HG02981 (cell line): ENCODE data around the gene MAP7D1.
"Not testable (repeated sequence)": the region's sequence is repeated elsewhere in the genome, so short reads cannot be mapped to it uniquely, and the experiment has no call there.

ENCODE experiments used
- ATAC-seq: cut with Tn5 transposase; IDR thresholded peaks from one replicate; pipeline ENCODE4 v1.9.1; 2021; ENCODE audit warnings: mild to moderate bottlenecking, moderate library complexity; ENCODE audit not compliant: unreplicated experiment

MAP7D1 gene

DNA sequence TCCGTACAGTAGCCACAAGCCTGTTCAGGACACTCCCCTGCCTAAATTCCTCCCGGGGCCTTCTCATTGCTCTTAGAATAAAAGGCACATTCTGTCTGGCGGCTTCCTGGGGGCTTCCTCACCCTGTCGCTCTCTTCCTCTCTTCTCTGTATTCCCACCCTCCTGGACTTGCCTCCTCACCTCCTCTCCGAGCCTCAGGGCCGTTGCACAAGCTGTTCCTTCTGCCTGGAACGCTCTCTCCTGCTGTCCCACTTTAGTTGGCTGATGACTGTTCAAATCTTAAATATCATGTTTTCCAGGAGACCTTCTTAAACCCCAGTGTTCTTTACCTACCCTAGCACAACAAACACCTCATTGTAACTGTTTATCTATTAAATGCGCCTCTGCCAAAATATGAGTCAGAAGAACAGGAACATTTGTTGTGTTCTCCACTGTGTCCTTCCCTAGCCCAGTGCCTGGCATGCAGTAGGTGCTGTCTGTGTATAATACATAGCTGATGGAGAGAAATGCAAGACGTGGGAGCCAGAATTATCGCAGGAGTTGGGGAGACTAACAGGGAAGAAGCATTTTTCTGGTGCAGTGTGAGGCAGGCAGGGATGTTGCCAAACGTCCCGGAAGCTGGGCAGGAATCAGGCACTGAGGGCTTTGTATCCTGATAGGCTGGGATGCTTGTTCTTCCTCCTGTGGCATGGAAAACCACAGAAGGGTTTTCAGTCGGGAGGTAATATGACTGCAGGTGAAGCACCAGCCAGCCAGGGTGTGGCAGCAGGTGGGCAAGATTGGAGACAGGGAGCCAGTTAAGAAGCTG lies 44.2 kb downstream of the MAP7D1 start:
- no peak for ATAC-seq

DNA sequence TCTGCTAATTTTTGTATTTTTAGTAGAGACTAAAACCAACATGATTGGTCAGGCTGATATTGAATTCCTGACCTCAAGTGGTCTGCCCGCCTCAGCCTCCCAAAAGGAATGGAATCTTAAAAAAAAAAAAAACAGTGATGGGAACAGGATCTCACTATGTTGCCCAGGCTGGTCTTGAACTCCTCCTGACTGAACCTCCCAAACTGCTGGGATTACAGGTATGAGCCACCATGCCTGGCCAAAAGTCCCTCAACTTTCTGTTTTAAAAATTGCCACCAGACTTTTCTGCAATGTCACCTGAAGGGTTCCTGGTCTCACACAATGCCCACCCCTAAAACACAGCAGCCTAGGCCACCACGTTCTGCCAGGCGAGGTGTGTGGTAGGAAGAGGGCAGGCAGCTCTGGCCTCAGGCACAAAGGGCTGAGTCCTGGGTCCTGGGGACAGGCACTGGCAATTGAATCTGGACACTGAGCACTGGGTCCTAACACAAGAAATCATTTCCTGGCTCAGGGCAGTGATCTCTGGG lies 47.1 kb downstream of the MAP7D1 start:
- no peak for ATAC-seq

DNA sequence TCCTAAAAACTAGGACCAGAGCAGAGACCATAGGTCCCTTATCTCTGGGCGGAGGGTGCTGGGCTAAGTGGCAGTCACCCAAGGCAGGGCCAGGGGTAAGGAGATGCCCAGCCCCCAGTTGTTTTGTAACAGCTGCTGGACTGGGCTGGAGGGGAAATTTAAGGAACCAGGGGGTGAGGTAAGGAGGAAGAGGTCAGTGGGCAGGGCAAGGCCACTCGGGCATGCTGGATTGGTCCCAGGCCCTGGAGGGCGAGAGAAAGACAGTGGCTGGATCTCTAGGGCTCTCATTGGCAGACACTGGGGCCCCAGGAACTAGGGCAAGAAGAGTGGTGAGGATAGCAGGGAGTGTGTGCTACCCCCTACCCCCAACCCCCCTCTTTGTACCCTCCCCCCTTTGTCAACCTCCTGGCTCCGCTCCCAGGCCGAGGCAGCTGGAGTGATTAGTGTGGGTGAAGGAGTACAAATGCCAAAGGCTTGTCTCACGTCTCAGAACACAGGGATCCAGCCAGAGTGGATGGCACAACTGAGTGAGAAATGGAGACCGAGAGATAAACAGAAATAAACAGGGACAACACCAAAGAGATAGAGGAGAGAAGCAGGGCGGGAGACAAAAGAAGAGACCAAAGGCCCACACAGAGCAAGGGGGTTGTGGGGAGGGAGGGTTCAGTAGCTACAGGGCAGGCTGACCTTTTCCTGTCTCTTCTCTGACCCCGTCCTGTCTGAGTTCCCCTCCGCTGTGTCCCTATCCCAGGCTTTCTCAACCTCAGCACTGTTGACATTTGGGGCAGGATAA lies 47.8 kb downstream of the MAP7D1 start:
- no peak for ATAC-seq

DNA sequence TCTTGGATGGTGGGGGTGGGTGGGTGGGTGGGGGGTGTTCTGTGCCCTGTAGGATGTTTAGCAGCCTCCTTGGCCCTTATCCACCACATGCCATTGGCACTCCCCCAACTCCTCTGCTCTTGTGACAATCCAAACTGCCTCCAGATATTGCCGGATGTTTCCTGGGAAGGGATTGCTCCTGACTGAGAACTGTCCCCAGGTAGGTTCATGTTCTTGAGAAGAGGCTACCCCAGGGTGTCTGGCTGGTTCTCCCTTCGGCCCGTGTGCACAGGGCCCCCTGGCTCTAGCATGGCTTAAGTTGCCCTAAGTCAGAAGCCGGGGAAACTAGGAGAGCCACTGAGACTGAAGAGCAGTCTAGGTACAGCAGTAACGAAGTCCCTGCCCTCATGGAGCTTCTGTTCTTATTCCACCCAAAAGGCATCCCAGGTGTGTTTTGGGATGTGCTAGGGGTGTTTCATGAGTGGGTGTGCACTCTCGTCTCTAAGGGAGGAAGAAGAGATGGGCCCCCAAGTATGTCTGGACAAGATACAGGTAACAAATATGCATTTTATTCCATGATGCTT lies 48.5 kb downstream of the MAP7D1 start:
- no peak for ATAC-seq

DNA sequence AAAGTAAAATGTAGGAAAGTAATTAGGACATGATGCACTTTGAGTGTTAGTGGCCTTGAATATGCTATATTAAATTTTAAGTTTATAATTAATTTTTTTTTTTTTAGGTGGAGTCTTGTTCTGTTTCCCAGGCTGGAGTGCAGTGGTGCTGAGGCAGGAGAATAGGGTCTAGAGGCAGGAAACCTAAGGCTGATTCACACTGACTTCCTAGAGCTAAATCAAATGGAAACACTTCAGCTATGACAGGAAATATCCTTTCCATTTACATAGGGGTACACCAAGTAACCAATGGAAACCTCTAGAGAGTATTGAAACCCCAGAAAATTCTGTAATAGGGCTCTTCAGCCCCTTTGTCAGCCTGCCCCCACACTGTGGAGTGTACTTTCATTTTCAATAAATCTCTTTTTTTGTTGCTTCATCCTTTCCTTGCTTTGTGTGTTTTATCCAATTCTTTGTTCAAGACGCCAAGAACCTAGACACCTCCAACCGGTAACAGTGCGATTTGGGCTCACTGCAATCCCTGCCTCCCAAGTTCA lies 50.4 kb downstream of the MAP7D1 start:
- no peak for ATAC-seq

DNA sequence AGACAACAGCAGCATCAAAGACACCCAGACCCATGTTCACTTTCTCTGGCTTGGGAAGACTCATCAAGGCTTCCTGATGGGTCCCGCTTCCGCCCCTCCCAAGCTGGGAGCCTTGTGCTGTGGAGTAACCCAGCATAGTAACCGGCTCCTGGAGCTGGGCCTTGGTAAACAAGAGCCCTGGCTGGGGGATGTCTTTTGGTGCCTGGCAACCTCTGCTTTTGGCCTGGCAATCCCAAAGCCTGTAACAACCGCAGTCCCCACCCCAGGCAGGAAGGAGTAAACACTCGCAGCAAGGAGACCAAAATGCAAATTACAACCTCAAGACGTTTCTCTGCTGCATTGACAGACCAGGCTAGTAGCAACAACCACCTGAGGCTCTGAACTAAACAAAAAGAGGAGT lies 51.4 kb downstream of the MAP7D1 start:
- ATAC-seq: no peak

DNA sequence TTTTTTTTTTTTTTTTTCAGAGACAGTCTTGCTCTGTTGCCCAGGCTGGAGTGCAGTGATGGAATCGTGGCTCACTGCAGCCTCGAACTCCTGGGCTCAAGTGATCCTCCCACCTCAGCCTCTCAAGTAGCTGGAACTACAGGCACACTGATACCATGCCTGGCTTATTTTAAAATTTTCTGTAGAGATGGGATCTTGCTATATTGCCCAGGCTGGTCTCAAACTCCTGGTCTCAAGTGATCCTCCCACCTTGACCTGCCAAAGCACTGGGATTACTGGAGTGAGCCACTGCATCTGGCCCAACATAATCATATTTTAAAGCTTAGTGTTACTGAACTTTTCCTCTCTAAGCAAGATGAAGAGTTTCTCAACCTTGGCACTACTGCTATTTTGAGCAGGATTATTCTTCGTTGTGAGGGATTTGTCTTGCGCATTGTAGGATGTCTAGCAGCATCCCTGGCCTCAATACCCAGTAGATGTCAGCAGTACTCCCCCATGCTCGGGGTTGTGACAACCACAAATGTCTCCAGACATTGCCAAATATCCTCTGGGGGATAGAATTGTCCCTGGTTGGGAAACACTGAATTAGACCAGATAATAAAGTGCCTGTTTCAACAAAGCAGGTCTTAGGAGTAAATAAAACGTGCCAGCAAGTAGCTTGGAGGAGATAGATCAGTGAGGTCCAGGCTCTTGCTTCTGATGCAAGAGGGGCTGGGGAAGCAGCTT lies 53.2 kb downstream of the MAP7D1 start:
- no peak for ATAC-seq

DNA sequence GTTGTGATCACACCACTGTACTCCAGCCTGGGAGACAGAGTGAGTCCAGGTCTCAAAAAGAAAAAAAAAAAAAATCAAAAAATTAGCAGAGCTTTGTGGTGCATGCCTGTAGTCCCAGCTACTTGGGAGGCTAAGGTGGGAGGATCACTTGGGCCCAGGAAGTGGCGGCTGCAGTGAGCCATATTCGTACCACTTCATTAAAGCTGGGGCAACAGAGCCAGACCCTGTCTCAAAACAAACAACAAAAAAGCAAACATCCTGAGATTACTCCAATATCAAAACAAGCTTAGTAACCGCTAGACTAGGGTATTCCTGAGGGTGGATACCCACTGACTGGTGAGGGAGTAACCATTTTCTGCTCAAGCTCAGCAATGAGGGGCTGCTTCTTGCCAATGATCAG lies 55.3 kb downstream of the MAP7D1 start:
- ATAC-seq: no peak

DNA sequence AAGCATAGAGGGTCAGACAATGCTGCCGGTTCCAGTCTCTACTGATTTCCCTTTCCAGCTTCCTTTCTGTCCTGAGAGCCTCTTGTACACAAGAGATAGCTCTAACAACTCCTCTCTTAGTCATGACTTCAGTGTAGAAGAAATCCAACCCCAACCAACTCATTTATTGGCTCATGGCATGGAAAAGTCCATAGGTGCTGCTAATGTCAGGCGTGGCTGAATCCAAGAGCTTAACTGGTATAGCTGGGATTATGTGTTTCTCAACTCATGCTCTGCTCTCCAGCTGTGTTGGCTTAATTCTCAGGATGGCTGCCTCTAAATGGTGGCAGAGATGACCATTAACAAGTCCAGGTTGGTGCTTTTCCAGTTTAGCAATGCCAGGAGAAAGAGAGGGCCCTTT lies 55.9 kb downstream of the MAP7D1 start:
- ATAC-seq: no peak

DNA sequence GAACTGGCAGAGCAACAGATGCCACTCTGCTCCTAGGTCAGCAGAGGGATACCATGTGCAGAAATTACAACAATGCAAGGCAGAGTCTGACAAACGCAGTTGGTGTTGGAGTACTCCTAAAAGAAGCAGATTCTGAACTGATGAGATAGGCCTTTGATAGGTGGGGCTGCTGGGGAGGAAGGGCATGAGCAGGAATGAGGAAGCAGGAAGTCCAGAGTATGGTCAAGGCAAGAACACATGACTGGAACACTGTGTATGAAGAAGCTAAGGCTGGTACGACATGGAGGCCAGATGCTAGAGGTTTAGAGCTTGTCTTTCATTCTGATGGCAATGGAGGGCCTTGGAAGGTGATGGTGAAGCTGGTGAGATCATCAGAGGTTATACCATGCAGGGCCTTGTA lies 56.8 kb downstream of the MAP7D1 start:
- ATAC-seq: no peak

DNA sequence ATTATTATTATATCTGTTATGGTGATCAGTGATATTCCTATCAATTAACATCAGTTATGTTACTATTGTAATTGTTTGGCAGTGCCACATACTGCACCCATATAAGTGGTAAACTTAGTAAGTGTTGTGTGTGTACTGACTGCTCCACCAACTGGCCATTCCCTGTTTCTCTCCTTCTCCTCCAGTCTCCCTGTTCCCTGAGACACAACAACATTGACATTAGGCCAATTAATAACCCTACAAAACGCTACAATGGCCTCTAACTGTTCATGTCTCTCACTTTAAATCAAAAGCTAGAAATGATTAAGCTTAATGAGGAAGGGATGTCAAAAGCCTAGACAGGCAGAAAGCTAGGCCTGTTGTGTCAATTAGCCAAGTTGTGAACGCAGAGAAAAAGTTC lies 61.7 kb downstream of the MAP7D1 start:
- no peak for ATAC-seq

DNA sequence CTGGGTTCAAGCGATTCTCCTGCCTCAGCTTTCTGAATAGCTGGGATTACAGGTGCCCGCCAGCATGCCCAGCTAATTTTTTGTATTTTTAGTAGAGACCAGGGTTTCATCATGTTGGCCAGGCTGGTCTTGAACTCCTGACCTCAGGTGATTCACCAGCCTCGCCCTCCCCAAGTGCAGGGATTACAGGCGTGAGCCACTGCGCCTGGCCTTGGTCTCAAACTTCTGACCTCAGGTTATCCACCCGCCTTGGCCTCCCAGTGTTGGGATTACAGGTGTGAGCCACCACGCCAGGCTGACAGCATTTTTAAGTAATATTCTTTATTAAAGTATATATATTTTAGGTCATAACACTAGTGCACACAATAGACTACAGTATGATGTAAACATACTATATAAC lies 65.9 kb downstream of the MAP7D1 start:
- not testable (repeated sequence) for ATAC-seq

DNA sequence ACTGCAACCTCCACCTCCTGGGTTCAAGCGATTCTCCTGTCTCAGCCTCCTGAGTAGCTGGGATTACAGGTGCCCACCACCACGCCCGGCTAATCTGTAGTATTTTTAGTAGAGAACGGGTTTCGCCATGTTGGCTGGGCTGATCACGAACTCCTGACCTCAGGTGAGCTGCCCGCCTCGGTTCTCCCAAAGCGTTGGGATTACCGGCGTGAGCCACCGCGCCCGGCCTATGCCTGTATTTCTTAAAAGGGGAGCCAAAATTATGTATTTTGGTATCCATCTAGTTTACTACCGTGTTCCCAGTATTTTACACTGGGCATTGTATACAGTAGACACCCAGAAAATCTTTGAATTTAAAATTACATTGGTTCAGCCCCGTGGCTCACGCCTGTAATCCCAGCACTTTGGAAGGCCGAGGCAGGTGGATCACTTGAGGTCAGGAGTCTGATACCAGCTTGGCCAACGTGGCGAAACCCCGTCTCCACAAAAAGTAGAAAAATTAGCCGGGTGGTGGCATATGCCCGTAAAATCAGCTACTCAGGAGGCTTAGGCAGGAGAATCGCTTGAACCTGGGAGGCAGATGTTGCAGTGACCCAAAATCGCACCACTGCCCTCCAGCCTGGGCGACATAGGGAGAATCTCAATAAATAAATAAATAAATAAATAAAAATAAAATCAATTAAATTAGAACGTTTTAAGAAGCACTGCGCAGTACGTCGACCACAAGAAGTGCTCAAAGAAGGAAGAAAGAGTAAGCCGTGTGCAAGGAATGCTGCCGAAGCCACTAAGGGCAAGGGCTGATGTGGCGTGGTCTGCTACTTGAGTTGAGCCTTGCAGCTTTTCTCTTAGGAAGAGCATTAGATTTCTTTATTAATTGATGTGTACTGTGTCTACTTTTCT lies 66.8 kb downstream of the MAP7D1 start:
- no peak for ATAC-seq

DNA sequence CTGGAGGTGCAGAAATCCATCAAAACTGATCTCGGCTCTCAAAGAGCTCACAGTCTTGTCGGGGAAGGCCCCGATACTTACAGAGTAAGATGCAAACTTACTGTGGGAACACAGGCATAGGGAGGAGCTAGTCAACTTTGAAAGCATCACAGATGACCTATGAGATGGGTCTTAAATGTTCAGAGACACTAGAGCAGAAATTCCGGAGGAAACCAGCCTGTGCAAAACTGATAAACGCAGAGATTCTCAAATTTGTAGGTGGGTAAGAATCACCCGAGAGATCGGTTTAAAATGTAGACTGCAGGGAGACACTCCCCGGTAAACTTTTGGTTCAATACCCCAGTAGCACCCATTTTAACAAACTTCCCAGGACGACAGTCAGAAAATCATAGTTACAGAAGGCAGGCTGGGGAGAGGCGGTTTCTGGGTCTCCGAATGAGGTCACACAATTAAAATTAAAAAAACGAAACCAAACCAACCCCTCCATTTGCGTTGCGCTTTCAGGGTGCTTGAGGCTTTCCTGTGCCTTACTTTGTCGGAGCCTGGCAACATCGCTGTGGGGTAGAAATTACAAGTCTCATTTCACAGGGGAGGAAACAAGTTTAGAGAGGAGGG lies 67.5 kb downstream of the MAP7D1 start:
- peak; percentile 12 for ATAC-seq

DNA sequence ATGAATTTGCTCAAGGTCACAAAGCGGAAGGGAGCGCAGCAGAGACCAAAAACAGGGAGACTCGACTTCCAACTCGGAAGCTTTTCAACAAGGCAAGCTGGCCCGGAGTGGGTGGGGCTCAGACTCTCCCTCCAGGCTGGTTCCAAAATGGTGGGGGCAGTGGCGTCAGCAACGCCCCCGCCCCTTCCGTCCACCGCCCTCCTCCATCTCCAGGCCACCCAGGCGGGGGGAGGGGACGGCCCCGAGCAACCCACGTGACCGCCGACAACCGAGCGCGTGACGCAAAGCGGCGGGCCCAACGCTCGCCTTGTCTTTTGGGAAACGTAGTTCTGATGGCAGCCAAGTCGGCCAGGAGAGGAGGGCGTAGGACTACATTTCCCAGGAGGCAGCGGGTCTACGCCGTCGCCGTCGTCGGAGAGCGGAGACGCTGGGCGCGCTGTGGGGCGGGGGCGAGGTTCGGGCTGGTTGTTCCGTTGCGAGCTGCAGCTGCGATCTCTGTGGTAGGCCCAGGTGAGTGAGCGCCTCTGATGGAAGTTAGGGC lies 68.1 kb downstream of the MAP7D1 start, which contains the start of gene THRAP3:
Gene THRAP3 (plus strand): TSS at position 448 of the 541 bp plus-strand sequence. CDS start 58,121 bp downstream, outside the sequence.
- ATAC-seq: peak; percentile 88

DNA sequence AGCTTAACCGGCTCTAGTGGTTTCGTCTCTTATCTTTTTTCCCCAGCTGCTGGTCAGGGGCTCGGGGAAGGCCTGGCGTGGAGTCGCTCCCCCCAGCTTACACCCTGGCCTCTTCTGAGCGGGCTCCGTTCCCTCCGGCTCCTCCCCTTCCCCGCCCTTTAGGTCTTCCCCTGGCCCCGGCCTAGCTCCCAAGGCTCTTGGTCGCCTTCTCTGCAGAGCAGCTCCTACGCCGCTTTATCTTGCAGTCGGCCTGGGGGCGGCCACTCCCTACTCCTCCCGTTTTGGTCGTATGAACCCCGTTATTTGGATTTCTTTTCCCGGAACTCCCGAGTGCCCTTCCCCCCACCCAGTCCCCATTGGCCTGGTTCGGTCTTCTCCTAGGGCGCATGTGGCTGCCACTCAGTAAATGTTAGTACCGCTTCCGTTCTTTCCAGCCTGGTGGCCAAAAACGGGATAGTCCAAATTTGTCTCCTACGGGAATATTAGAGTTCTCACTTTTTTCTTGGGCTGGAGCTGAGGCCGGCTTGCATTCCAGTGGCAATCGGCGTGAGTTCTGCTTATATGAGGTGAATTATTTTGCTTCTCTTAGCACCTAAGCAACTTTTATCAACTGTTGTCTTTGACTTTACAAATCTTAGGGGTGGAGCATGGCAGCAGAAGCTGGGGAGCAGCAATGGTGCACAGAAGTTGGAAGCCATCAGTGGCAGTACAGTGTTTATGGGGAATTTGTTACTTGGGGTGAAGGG lies 68.8 kb downstream of the MAP7D1 start:
- ATAC-seq: peak; percentile 40

DNA sequence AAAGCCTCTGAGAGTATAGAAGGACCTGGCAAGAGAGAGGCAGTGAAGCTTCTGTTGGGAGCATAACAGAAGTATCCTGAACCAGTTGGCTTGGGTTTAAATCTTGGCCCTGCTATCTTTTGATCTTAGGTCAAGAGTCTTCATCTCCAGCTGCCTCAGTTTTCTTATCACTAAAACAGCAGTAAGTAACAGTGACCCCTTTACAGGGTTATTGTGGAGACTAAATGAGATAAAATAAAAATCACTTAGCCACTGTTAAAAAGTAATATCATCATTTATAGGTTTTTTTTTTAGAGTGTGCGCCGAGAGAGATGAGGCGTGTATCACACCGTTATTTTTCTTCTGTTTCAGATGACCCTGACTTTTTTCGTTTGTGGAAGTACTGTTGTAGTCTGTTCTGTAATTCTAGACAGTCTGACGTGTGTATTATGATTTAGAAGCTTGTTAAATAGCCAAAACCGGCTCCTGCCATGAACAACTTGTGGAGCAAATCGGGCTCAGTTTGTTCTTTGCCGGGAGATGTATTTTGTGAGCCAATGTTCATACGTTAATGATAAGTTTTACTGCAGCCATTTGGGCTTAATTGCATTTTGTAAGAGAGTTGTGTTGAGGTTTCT lies 69.4 kb downstream of the MAP7D1 start:
- no peak for ATAC-seq

DNA sequence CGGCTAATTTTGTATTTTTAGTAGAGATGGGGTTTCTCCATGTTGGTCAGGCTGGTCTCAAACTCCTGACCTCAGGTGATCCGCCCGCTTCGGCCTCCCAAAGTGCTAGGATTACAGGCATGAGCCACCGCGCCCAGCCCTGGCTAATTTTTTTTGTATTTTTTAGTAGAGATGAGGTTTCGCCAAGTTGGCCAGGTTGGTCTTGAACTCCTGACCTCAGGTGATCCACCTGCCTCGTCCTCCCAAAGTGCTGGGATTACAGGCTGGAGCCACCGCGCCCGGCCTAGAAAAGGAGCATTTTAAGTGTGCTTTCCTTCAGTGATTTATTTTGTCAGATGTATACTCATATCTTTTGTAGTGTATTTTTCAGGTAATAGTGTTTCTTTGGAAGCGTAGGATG lies 74.3 kb downstream of the MAP7D1 start:
- ATAC-seq: not testable (repeated sequence)
